B cell (primary cell): ENCODE results near the gene SPOCD1. TPM values are rescaled to one million over a fixed set of nuclear protein-coding genes. Genes with fewer than 3 reads are reported as not detected.

Experiments
- ATAC-seq: fragments of 200-7000 bp; cut with Tn5 transposase; one replicate; pipeline ENCODE4 v1.10.0; 2021; ENCODE audit warnings: low read depth, mild to moderate bottlenecking, moderate number of reproducible peaks, moderate library complexity
- CTCF ChIA-PET: fragments of 350-600 bp; sonication (Branson Sonifier 250); formaldehyde crosslinking; loops from one replicate; lab custom pipeline; 2021; ENCODE audit warnings: antibody characterized with exemption, inconsistent platforms; lab: Charles Lee
- POLR2A ChIA-PET: fragments of 350-600 bp; sonication (Branson Sonifier 250); formaldehyde crosslinking; loops from one replicate; lab custom pipeline; 2021; ENCODE audit warnings: antibody characterized with exemption; lab: Charles Lee
- DNase-seq: peaks from one replicate; pipeline ENCODE4 v3.0.0; 2013
- H2AFZ ChIP-seq: 2 replicates; pipeline ENCODE4 v1.6.1; 2012; ENCODE audit warnings: mild to moderate bottlenecking, low read depth, low read length; ENCODE audit not compliant: insufficient read depth, poor library complexity, severe bottlenecking
- H3K27ac ChIP-seq, 2 donors: 1 replicate in 1 of 2; 2 replicates in 1 of 2; pipeline ENCODE4 v1.5.1; 2012 to 2013; ENCODE audit warnings: low read length in 2 of 2, mild to moderate bottlenecking in 2 of 2, moderate library complexity in 1 of 2
- H3K27me3 ChIP-seq, 4 experiments: fragments of 200-600 bp in 1 of 4; sonication (generic) in 1 of 4; replicated peaks in 1 of 4; 1 replicate in 2 of 4; 2 replicates in 2 of 4; pipeline versions ENCODE4 v1.6.1 to v1.7.0; 2013 to 2016; ENCODE audit warnings: low read length in 3 of 4, mild to moderate bottlenecking in 2 of 4, mixed read lengths in 1 of 4, moderate library complexity in 1 of 4; ENCODE audit not compliant: insufficient read depth in 4 of 4, control insufficient read depth in 3 of 4; ENCODE audit errors: control extremely low read depth in 1 of 4
- H3K36me3 ChIP-seq, 2 experiments: replicated peaks in 1 of 2; 1 replicate in 1 of 2; 2 replicates in 1 of 2; pipeline versions ENCODE4 v1.6.1 to v1.7.1; 2013; ENCODE audit warnings: low read length in 1 of 2; ENCODE audit not compliant: insufficient read depth in 2 of 2, control insufficient read depth in 1 of 2; ENCODE audit errors: control extremely low read depth in 1 of 2, extremely low read depth in 1 of 2
- H3K4me1 ChIP-seq, 2 donors: fragments of 200-600 bp in 1 of 2; sonication (generic) in 1 of 2; 1 replicate in 1 of 2; 2 replicates in 1 of 2; pipeline versions ENCODE4 v1.5.1 to v1.6.1; 2013 to 2017; ENCODE audit warnings: low read length in 2 of 2; ENCODE audit not compliant: control insufficient read depth in 2 of 2, insufficient read depth in 2 of 2
- H3K4me2 ChIP-seq: replicated peaks from 2 replicates; pipeline ENCODE3; 2012; ENCODE audit warnings: mild to moderate bottlenecking, low read depth, low read length; ENCODE audit not compliant: poor library complexity, severe bottlenecking
- H3K4me3 ChIP-seq, 5 experiments: fragments of 200-600 bp in 1 of 5; sonication (generic) in 1 of 5; 1 replicate in 3 of 5; 2 replicates in 2 of 5; pipeline versions ENCODE4 v1.5.1 to v1.7.0; 2011 to 2016; ENCODE audit warnings: low read length in 4 of 5, mild to moderate bottlenecking in 4 of 5, low read depth in 2 of 5, control low read depth in 1 of 5, moderate library complexity in 1 of 5; ENCODE audit not compliant: insufficient read depth in 1 of 5; ENCODE audit errors: control extremely low read depth in 1 of 5, extremely low read depth in 1 of 5
- H3K79me2 ChIP-seq: fragments of 200-600 bp; sonication (generic); one replicate; pipeline ENCODE4 v1.6.0; 2016; ENCODE audit warnings: low read length; ENCODE audit not compliant: control insufficient read depth, insufficient read depth
- H3K9ac ChIP-seq: fragments of 200-600 bp; sonication (generic); 2 replicates; pipeline ENCODE4 v1.6.1; 2017; ENCODE audit warnings: mild to moderate bottlenecking, low read length, moderate library complexity
- H3K9me3 ChIP-seq, 3 donors: one replicate each; pipeline versions ENCODE4 v1.6.1 to v1.7.1; 2013; ENCODE audit warnings: low read length in 2 of 3; ENCODE audit not compliant: control insufficient read depth in 2 of 3, insufficient read depth in 1 of 3; ENCODE audit errors: control extremely low read depth in 1 of 3
- H4K20me1 ChIP-seq: 2 replicates; pipeline ENCODE4 v1.6.0; 2012; ENCODE audit warnings: mild to moderate bottlenecking, low read length; ENCODE audit not compliant: insufficient read depth, control insufficient read depth, poor library complexity, severe bottlenecking
- H3K27ac Mint-ChIP-seq: one replicate; pipeline ENCODE4 v1.8.0; 2021; ENCODE audit warnings: mixed read lengths
- H3K27me3 Mint-ChIP-seq: one replicate; pipeline ENCODE4 v1.8.0; 2021; ENCODE audit warnings: mixed read lengths
- H3K4me1 Mint-ChIP-seq: one replicate; pipeline ENCODE4 v1.8.0; 2021; ENCODE audit warnings: mixed read lengths
- H3K4me3 Mint-ChIP-seq: one replicate; pipeline ENCODE4 v1.8.0; 2021; ENCODE audit warnings: mixed read lengths
- H3K9me3 Mint-ChIP-seq: one replicate; pipeline ENCODE4 v1.8.0; 2022; ENCODE audit warnings: mixed read lengths; ENCODE audit not compliant: insufficient read depth
- CTCF ChIP-seq: fragments of 200-600 bp; IDR thresholded peaks from one replicate; pipeline ENCODE4 v1.8.0; 2022; ENCODE audit warnings: antibody characterized with exemption, mild to moderate bottlenecking
- EZH2 ChIP-seq: IDR thresholded peaks from 2 replicates; pipeline ENCODE4 v1.6.1; 2012; ENCODE audit warnings: borderline replicate concordance, low read depth, mild to moderate bottlenecking, moderate library complexity, low read length; ENCODE audit not compliant: insufficient read depth, poor library complexity, severe bottlenecking
- WGBS: methylation state at CpG from one replicate; pipeline ENCODE4 v1.1.5; 2013; ENCODE audit warnings: missing lambda C conversion rate; ENCODE audit not compliant: insufficient coverage; 5-methylcytosine and 5-hydroxymethylcytosine counted together
- intact Hi-C: fragments of 100-400 bp; cut with micrococcal nuclease; formaldehyde crosslinking; loops from one replicate; pipeline ENCODE4 v1.10.0; 2022
- polyA plus RNA-seq: library from polyadenylated mRNA; depleted of rRNA; stranded (reverse); fragments of >200 nt; gene quantifications from 2 replicates; pipeline ENCODE4 v1.2.3, GENCODE V29; 2012
- total RNA-seq, 2 donors: library from RNA; stranded (reverse); fragments of 120-200 nt in 1 of 2; gene quantifications; 1 replicate in 1 of 2; 2 replicates in 1 of 2; pipeline versions ENCODE4 v1.2.3 to v1.2.4, GENCODE V29; 2013 to 2022

Gene SPOCD1
- total and polyA plus RNA-seq, 2 donors (not counting 1 experiment from before 2014, with no cell fraction given), result not detected

GRCh38 chr1:31790140-31790539 is 25.7 kb downstream of the SPOCD1 start:
- ChIA-PET CTCF (interaction anchor here (0.9 to 9.5 kb wide), 22 partner anchors 10 to 621 kb away, joined by 3 to 199 read pairs (median 8); partner anchors contain the start of genes ADGRB2, PEF1, SNRNP40 and ZCCHC17), POLR2A (interaction anchor here (1.7 kb wide), 1 partner anchor 146 kb away, joined by 9 read pairs; the partner anchor contains the start of gene PEF1)
- Histone ChIP-seq H3K27me3 (peaks cover 0 to 5% (median 0%) of the 10 kb centered on the region in 4 experiments), H3K9ac (no peak overlapping the region), H2AFZ (no peak overlapping the region), H3K36me3 (no peaks in the 10 kb centered on the region), H4K20me1 (no peaks in the 10 kb centered on the region), H3K27ac (no peak overlapping the region), H3K4me1 (peaks cover 19 to 27% of the 10 kb centered on the region in 2 donors), H3K9me3 (no peaks in the 10 kb centered on the region), H3K4me2 (no peak overlapping the region), H3K79me2 (no peaks in the 10 kb centered on the region), H3K4me3 (no peak overlapping the region)
- no peak for TF ChIP-seq CTCF
- TF ChIP-seq EZH2, result no peak
- intact Hi-C loops, result no loop called here
- Mint-ChIP-seq H3K27me3 (peaks cover 5% of the 10 kb centered on the region), H3K4me3 (peak overlapping the region; percentile 56), H3K27ac (peak overlapping the region; percentile 18), H3K9me3 (no peaks in the 10 kb centered on the region), H3K4me1 (peaks cover 28% of the 10 kb centered on the region)
- no peak for DNase-seq
- ATAC-seq, result no peak
- WGBS, result 91% methylated on average over 3 of the region's 3 CpGs
